GM12878 (cell line): ENCODE results near the gene DLGAP5. TPM values are rescaled to one million over a fixed set of nuclear protein-coding genes. Genes with fewer than 3 reads are reported as not detected.
A peak's percentile ranks its signal among the peaks of the same experiment; 100 is the strongest.

ENCODE experiments used
- ATAC-seq: fragments of 200-7000 bp; cut with Tn5 transposase; 3 replicates; pipeline ENCODE4 v1.9.1; 2020; ENCODE audit warnings: mild to moderate bottlenecking, moderate library complexity
- BruUV-seq: library from RNA; stranded (reverse); fragments of 400-500 nt; replicated peaks from 2 replicates; lab custom pipeline; 2021; lab: Mats Ljungman, UMichigan
- CTCF ChIA-PET: fragments of 300-600 bp; sonication (Branson Sonifier 250); formaldehyde crosslinking; extraction: SDS; loops from one replicate; lab custom pipeline; 2021; ENCODE audit warnings: inconsistent platforms; lab: Yijun Ruan, JAX
- POLR2A ChIA-PET: fragments of 350-600 bp; formaldehyde crosslinking; extraction: SDS; loops from one replicate; lab custom pipeline; 2021; ENCODE audit warnings: inconsistent platforms; lab: Charles Lee
- RAD21 ChIA-PET: fragments of 300-600 bp; sonication (Branson Sonifier 250); formaldehyde crosslinking; loops from one replicate; lab custom pipeline; 2023; ENCODE audit warnings: antibody characterized with exemption; ENCODE audit not compliant: unreplicated experiment; lab: Charles Lee
- SMC1A ChIA-PET: fragments of 300-600 bp; sonication (Branson Sonifier 250); formaldehyde crosslinking; loops from one replicate; lab custom pipeline; 2023; ENCODE audit not compliant: unreplicated experiment, uncharacterized antibody; lab: Charles Lee
- DNase-seq: peaks from one replicate; pipeline ENCODE4 v3.0.0-alpha.2; 2011; ENCODE audit warnings: low read depth, low spot score
- FAIRE-seq: peaks from 3 replicates; lab custom pipeline; 2011; peaks lifted over from hg19 to GRCh38; lab: Jason Lieb, UNC
- H2AFZ ChIP-seq: 2 replicates; pipeline ENCODE4 v1.6.0; 2011; ENCODE audit warnings: low read depth, low read length, control low read depth; ENCODE audit not compliant: control insufficient read depth
- H3K27ac ChIP-seq: 2 replicates; pipeline ENCODE4 v1.5.1; 2011; ENCODE audit warnings: control low read depth; ENCODE audit not compliant: control insufficient read depth, insufficient read depth
- H3K27me3 ChIP-seq, 2 experiments: replicated peaks in 1 of 2; 2 replicates each; pipeline versions ENCODE4 v1.6.0 to v1.6.1; 2011; ENCODE audit warnings: low read length in 1 of 2; ENCODE audit not compliant: control insufficient read depth in 2 of 2, insufficient read depth in 2 of 2
- H3K36me3 ChIP-seq, 2 experiments: 2 replicates each; pipeline ENCODE4 v1.5.1; 2011; ENCODE audit warnings: low read length in 1 of 2; ENCODE audit not compliant: control insufficient read depth in 2 of 2, insufficient read depth in 2 of 2
- H3K4me1 ChIP-seq: 2 replicates; pipeline ENCODE4 v1.6.1; 2011; ENCODE audit warnings: mild to moderate bottlenecking, low read length, moderate library complexity, mixed read lengths; ENCODE audit not compliant: control insufficient read depth, insufficient read depth
- H3K4me2 ChIP-seq: 2 replicates; pipeline ENCODE4 v1.6.0; 2011; ENCODE audit warnings: control low read depth; ENCODE audit not compliant: control insufficient read depth, insufficient read depth
- H3K4me3 ChIP-seq: fragments of 200-600 bp; sonication (generic); 2 replicates; pipeline ENCODE4 v1.5.1; 2016
- H3K79me2 ChIP-seq: 2 replicates; pipeline ENCODE4 v1.6.0; 2011; ENCODE audit warnings: low read length; ENCODE audit not compliant: control insufficient read depth, insufficient read depth
- H3K9ac ChIP-seq: 2 replicates; pipeline ENCODE4 v1.8.0; 2011; ENCODE audit warnings: low read length, control low read depth, mixed read lengths; ENCODE audit not compliant: control insufficient read depth, insufficient read depth
- H3K9me3 ChIP-seq: replicated peaks from 3 replicates; pipeline ENCODE4 v1.5.1; 2011; ENCODE audit warnings: mild to moderate bottlenecking, low read length; ENCODE audit not compliant: control insufficient read depth, insufficient read depth
- H4K20me1 ChIP-seq: 2 replicates; pipeline ENCODE4 v1.6.0; 2011; ENCODE audit not compliant: control insufficient read depth, insufficient read depth
- GATAD2B ChIP-seq: fragments of 450-650 bp; conservative IDR thresholded peaks from 2 replicates; pipeline ENCODE4 v1.6.1; 2017; ENCODE audit warnings: low read depth, mild to moderate bottlenecking, moderate library complexity
- RFX5 ChIP-seq: IDR thresholded peaks from 2 replicates; pipeline ENCODE4 v1.6.1; 2011; ENCODE audit warnings: low read depth, low read length, improper control_type of control experiment
- SMARCA5 ChIP-seq: fragments of 450-650 bp; IDR thresholded peaks from 2 replicates; pipeline ENCODE4 v1.6.1; 2017; ENCODE audit warnings: mild to moderate bottlenecking
- SPI1 ChIP-seq: IDR thresholded peaks from 2 replicates; pipeline ENCODE4 v1.6.1; 2011; ENCODE audit warnings: low read depth, mild to moderate bottlenecking, low read length, moderate library complexity, borderline replicate concordance; ENCODE audit not compliant: insufficient read depth
- TARDBP ChIP-seq: IDR thresholded peaks from 2 replicates; pipeline ENCODE4 v1.6.1; 2016; ENCODE audit warnings: borderline replicate concordance
- WGBS: methylation state at CpG from one replicate; pipeline ENCODE4 v1.1.6; 2016; ENCODE audit warnings: low lambda C conversion rate; ENCODE audit not compliant: insufficient replicate concordance, insufficient coverage; ENCODE audit errors: missing lambda C conversion rate; 5-methylcytosine and 5-hydroxymethylcytosine counted together
- in situ Hi-C: fragments of 300-500 bp; cut with MboI; formaldehyde crosslinking; loops from 9 replicates; pipeline ENCODE4 v1.14.3; 2018; ENCODE audit warnings: mixed read lengths
- intact Hi-C: fragments of 100-400 bp; cut with micrococcal nuclease; formaldehyde crosslinking; loops from one replicate; pipeline ENCODE4 v1.14.2; 2022; ENCODE audit not compliant: unreplicated experiment
- polyA plus RNA-seq, 11 experiments: library from polyadenylated mRNA; depleted of rRNA in 4 of 11; unstranded in 6 of 11; stranded (reverse) in 5 of 11; fragments of >200 nt; fragmentation: Nextera tagmentation in 4 of 11; fragmentation: Illumina TruSeq in 1 of 11; extraction: Ambion mirVana in 4 of 11; extraction: Trizol in 1 of 11; gene quantifications; 1 replicate in 1 of 11; 2 replicates in 10 of 11; pipeline versions ENCODE4 v1.2.1 to v1.2.3, GENCODE V29; 2011 to 2016; ENCODE audit warnings: inconsistent platforms in 2 of 11, missing spikeins in 2 of 11, low read depth in 1 of 11
- total RNA-seq, 4 experiments: library from RNA; depleted of rRNA in 3 of 4; stranded (reverse); fragments of >200 nt in 3 of 4; fragmentation: Illumina TruSeq in 1 of 4; extraction: Trizol in 1 of 4; gene quantifications; 2 replicates each; pipeline versions ENCODE4 v1.2.1 to v1.2.3, GENCODE V29; 2013 to 2021

The DLGAP5 gene
- total and polyA plus RNA-seq, 10 of the 15 experiments (the other 5 are each of a cell fraction or from before 2014, with no cell fraction given) = 40.9 to 106 (median 67.6) TPM

- no TSS peak for BruUV-seq
- Histone ChIP-seq H3K79me2 (peaks cover 2% of the 10 kb centered on the region; the same call in 1 of the 2 replicates), H3K36me3 (no peaks in the 10 kb centered on the region), H3K27me3 (no peaks in the 10 kb centered on the region), H3K9ac (no peak overlapping the region), H3K27ac (no peak overlapping the region), H3K9me3 (no peaks in the 10 kb centered on the region), H3K4me2 (no peak overlapping the region), H4K20me1 (peaks cover 3% of the 10 kb centered on the region; the same call in 1 of the 2 replicates), H2AFZ (no peak overlapping the region), H3K4me3 (no peak overlapping the region), H3K4me1 (peaks cover 6% of the 10 kb centered on the region)
- ATAC-seq = no peak
- ChIA-PET SMC1A (no interaction called here), POLR2A (interaction anchor here (1.0 kb wide), 1 partner anchor 62 kb away, joined by 3 read pairs; no protein-coding TSS in a partner anchor), CTCF (interaction anchor here (1.2 to 2.0 kb wide), 2 partner anchors 13 to 36 kb away, joined by 4 to 5 read pairs; no protein-coding TSS in a partner anchor), RAD21 (no interaction called here)
- no peak for DNase-seq
- in situ Hi-C loops (no loop called here), intact Hi-C loops (no loop called here)
- no peak for FAIRE-seq
- TF ChIP-seq SPI1 = peak; percentile 7; the same call in 1 of the 2 replicates
- no peak for TF ChIP-seq TARDBP
- no peak for TF ChIP-seq RFX5
- no peak for TF ChIP-seq GATAD2B
- 85% methylated on average over 3 of the region's 3 CpGs for WGBS
Measured at GRCh38 chr14:55125403-55125802, 66.0 kb downstream of the DLGAP5 start.

GRCh38 chr14:55124774-55125386 lies 66.5 kb downstream of the DLGAP5 start:
- Histone ChIP-seq H3K9me3 (no peaks in the 10 kb centered on the region), H4K20me1 (no peaks in the 10 kb centered on the region), H3K79me2 (peaks cover 1% of the 10 kb centered on the region; the same call in 1 of the 2 replicates), H3K27me3 (no peaks in the 10 kb centered on the region), H3K36me3 (no peaks in the 10 kb centered on the region), H3K4me2 (no peak overlapping the region), H3K4me1 (peaks cover 6% of the 10 kb centered on the region), H3K4me3 (no peak overlapping the region), H3K27ac (no peak overlapping the region), H3K9ac (no peak overlapping the region), H2AFZ (no peak overlapping the region)
- ChIA-PET CTCF (interaction anchor here (0.9 to 2.0 kb wide), 3 partner anchors 13 to 35 kb away, joined by 3 to 5 read pairs (median 4); no protein-coding TSS in a partner anchor), POLR2A (interaction anchor here (1.0 kb wide), 1 partner anchor 61 kb away, joined by 3 read pairs; no protein-coding TSS in a partner anchor), SMC1A (interaction anchor here (1.0 kb wide), 1 partner anchor 27 kb away, joined by 5 read pairs; no protein-coding TSS in a partner anchor), RAD21 (no interaction called here)
- in situ Hi-C loops = no loop called here
- TF ChIP-seq SMARCA5 = no peak
- WGBS = 93% methylated on average over 8 of the region's 8 CpGs
- ATAC-seq (no peak), FAIRE-seq (no peak), DNase-seq (no peak)
- BruUV-seq = no TSS peak
- intact Hi-C loops = no loop called here
